ENCODE results near the gene ERC2.

The ERC2 gene

GRCh38 chr3:55486857-55487380 lies 981.3 kb downstream of the ERC2 start, which contains the start of gene WNT5A:
Gene WNT5A (minus strand): TSS chr3:55487306. CDS start chr3:55486985, 321 bp downstream.
- no peak within 1 kb of the TSS for H3K4me3 ChIP-seq (ENCODE audit: low read depth, low read length)
- no peak for DNase-seq (ENCODE audit: low read depth)
- TF ChIP-seq MYC (IDR thresholded peaks at IDR 0.05; ENCODE audit: low read depth, low read length) (no peak), POLR2A (IDR thresholded peaks at IDR 0.05; ENCODE audit: extremely low read depth, insufficient read length) (no peak), CTCF (IDR thresholded peaks at IDR 0.05; ENCODE audit: low read depth, low read length) (no peak)
- TF ChIP-seq, protein P1, sequence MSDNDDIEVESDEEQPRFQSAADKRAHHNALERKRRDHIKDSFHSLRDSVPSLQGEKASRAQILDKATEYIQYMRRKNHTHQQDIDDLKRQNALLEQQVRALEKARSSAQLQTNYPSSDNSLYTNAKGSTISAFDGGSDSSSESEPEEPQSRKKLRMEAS (IDR thresholded peaks at IDR 0.05; ENCODE audit: low read depth, low read length), result no peak

GRCh38 chr3:55486101-55486856 lies 982.0 kb downstream of the ERC2 start:
- DNase-seq (ENCODE audit: low read depth), result no peak
- H3K4me3 ChIP-seq (ENCODE audit: low read depth, low read length), result no peak overlapping the region
- TF ChIP-seq MYC (IDR thresholded peaks at IDR 0.05; ENCODE audit: low read depth, low read length), result no peak
- no peak for TF ChIP-seq CTCF (IDR thresholded peaks at IDR 0.05; ENCODE audit: low read depth, low read length)
- TF ChIP-seq, protein P1 (IDR thresholded peaks at IDR 0.05; ENCODE audit: low read depth, low read length), result no peak
- TF ChIP-seq POLR2A (IDR thresholded peaks at IDR 0.05; ENCODE audit: extremely low read depth, insufficient read length), result no peak

DNA sequence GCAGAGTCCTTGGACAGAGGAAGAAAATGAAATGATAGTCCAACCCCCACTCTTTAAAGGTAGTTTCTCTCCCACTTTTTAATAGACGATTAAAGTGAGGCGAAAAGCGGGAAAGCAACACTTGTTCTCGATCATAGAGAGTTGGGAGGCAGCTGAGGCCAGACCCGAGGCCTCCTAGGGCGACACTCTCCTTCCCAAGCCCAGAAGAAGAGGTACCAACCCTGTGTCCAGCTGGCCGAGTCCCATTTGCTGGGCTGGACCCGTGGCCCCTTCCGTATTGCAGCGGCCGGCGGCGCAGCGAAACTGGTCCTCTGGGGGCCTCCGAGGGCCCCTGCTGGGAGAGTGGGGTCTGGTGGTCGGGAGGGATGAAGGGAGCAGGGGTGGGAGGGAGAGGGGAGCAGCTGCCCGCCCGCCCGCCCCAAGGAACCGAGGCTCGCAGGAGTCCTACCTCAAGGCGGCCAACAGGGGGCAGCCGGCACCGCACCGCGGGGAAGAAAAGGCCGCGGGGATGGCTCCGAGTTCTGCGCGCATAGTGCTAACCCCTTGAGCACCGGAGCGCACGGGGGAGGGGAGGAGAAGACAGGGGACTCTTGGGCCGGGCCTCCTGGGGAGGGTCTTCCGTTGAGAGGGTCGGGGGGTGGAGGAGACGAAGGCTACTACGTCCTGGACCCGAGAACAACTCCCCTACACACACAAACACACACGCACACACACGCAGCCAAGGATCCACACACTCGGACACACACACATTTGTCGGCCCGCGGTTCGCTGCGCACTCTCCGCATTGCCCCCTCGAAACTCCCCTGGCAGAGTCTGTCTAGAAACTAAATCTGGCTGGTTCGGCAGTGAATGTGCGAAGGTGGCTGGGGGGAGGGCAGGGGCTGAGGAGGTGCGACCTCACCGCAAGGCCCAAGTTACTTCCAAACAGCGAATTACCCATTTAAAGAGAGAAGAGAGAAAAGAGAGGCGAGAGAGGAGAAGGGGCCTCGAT lies 983.2 kb downstream of the ERC2 start:
- no peak overlapping the region for H3K4me3 ChIP-seq (ENCODE audit: low read depth, low read length)
- TF ChIP-seq MYC (IDR thresholded peaks at IDR 0.05; ENCODE audit: low read depth, low read length) (no peak), POLR2A (IDR thresholded peaks at IDR 0.05; ENCODE audit: extremely low read depth, insufficient read length) (no peak), CTCF (IDR thresholded peaks at IDR 0.05; ENCODE audit: low read depth, low read length) (peak; percentile 27)
- TF ChIP-seq, protein P1 (IDR thresholded peaks at IDR 0.05; ENCODE audit: low read depth, low read length), result no peak
- peak; percentile 37 for DNase-seq (ENCODE audit: low read depth)

- TF ChIP-seq, protein P1 (IDR thresholded peaks at IDR 0.05; ENCODE audit: low read depth, low read length), result no peak
- TF ChIP-seq CTCF (IDR thresholded peaks at IDR 0.05; ENCODE audit: low read depth, low read length) (no peak), MYC (IDR thresholded peaks at IDR 0.05; ENCODE audit: low read depth, low read length) (no peak), POLR2A (IDR thresholded peaks at IDR 0.05; ENCODE audit: extremely low read depth, insufficient read length) (no peak)
- no peak for DNase-seq (ENCODE audit: low read depth)
- no peak overlapping the region for H3K4me3 ChIP-seq (ENCODE audit: low read depth, low read length)
Measured at GRCh38 chr3:55484191-55484689, 984.0 kb downstream of the ERC2 start.

All from NB4 (cell line).